BJ (cell line): ENCODE data around the gene C1QTNF8. TPM values are rescaled to one million over a fixed set of nuclear protein-coding genes. Genes with fewer than 3 reads are reported as not detected.

Experiments used
- CTCF ChIA-PET: fragments of 350-600 bp; formaldehyde crosslinking; extraction: SDS; loops from one replicate; lab custom pipeline; 2021; ENCODE audit warnings: antibody characterized with exemption, inconsistent platforms; lab: Yijun Ruan, JAX
- POLR2A ChIA-PET: fragments of 300-600 bp; sonication (Branson Sonifier 250); formaldehyde crosslinking; extraction: SDS; loops from one replicate; lab custom pipeline; 2021; ENCODE audit warnings: antibody characterized with exemption; lab: Charles Lee
- DNase-seq: peaks from one replicate; pipeline ENCODE4 v3.0.0-alpha.2; 2011; ENCODE audit warnings: low read depth
- H3K27me3 ChIP-seq: 2 replicates; pipeline ENCODE4 v1.6.0; 2011; ENCODE audit warnings: low read length; ENCODE audit not compliant: control insufficient read depth, insufficient read depth
- H3K36me3 ChIP-seq: 2 replicates; pipeline ENCODE4 v1.5.1; 2011; ENCODE audit warnings: low read length; ENCODE audit not compliant: control insufficient read depth, insufficient read depth
- H3K4me3 ChIP-seq: 2 replicates; pipeline ENCODE4 v1.5.1; 2011; ENCODE audit warnings: low read depth, mild to moderate bottlenecking, control low read depth, low read length
- CTCF ChIP-seq: IDR thresholded peaks from 2 replicates; pipeline ENCODE4 v1.5.1; 2011; ENCODE audit warnings: low read depth, mild to moderate bottlenecking, control low read depth, inconsistent platforms, low read length, moderate library complexity; ENCODE audit not compliant: insufficient read depth
- polyA plus RNA-seq: library from polyadenylated mRNA; depleted of rRNA; stranded (reverse); fragments of >200 nt; gene quantifications from 2 replicates; pipeline ENCODE4 v1.2.3, GENCODE V29; 2011

The C1QTNF8 gene
- polyA plus RNA-seq, 1 experiment = not detected

DNA sequence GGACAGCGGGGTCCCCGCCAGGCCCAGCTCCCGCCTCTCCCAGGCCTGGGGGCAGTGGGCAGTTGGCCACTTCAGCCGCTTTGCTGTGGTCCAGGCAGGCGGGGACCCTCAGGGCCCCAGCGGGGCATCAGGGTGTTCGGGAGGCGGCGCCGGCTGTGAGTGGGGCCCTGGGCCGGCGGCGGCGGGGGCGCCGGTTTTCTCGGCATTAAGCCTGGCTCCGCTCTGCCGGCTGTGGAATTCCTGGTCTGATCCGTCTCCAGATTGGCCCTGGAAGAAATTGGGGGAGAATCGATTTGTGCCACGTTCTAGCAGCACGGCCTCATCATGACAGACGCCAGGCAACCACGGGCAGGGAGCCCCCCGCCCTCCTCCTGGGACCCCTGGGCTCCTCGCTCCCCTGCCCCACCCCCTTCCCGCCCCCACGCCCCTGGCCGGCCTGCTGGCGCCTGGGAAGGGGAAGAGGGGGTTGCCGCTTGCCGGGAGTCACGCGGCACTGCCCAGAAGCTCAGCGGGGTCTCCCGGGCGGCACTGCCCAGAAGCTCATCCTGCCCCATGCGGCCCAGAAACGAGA lies 52.1 kb downstream of the C1QTNF8 start:
- POLR2A ChIA-PET = no interaction called here
- TF ChIP-seq CTCF = no peak
- no peaks in the 10 kb centered on the region; the same call in 1 of the 2 replicates for H3K27me3 ChIP-seq
- CTCF ChIA-PET = interaction anchor here (1.0 to 3.2 kb wide), 2 partner anchors 11 to 18 kb away, joined by 3 to 14 read pairs; no protein-coding TSS in a partner anchor
- H3K36me3 ChIP-seq = no peaks in the 10 kb centered on the region
- no peak overlapping the region for H3K4me3 ChIP-seq
- DNase-seq = no peak

DNA sequence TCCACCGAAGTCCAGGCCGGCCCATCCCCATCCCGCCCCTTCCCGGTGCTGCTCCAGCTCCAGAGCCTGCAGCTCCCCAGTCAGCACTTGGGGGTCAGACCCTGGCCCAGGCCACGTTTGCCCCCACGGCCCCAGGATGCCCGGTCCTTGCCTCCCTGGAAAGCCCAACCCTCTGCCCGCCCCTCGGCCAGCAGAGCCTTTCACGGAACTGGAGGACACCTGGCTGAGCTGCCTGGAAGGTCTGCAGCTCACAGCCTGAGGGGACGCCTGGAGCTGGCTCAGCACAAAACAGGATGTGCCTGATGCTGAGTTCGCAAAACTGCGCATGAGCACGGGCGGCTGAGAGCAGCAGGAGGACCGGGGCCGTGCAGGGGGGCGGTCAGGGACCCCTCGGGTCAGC lies 53.2 kb downstream of the C1QTNF8 start:
- POLR2A ChIA-PET = no interaction called here
- no peak for DNase-seq

DNA sequence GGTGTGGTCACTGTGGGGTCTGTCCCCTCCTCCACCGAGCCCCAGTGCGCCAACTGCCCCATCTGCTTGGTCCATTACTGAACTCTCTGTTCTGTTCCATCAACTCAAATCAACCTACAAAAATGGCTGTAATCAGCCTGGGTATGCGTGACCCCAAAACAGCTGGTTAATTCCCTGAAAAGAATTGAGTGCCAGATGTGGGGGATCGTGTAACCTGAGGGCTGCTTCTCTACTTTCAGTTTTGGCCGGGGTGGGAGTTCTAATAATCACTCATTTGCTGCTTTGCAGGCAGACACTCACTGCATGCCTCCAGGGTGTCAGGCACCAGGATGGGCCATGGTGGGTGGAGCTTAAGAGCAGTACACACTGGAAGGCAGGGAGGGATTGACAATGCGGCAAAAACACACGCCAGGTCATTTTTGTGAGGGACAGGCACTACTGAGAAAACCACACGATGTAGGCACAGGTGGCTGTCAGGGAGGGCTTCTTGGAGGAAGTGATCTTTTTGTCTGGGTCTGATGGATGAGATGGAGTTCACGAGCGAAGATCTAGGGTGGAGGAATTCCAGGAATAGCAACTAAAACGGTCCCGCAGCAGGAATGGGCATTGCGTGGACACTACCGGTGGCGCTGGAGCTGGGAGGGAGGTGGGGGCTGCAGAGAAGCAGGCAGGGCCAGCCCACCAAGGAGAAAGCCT lies 53.8 kb downstream of the C1QTNF8 start:
- H3K4me3 ChIP-seq = no peak overlapping the region
- no peaks in the 10 kb centered on the region; the same call in 1 of the 2 replicates for H3K27me3 ChIP-seq
- DNase-seq = no peak
- ChIA-PET CTCF (interaction anchor here (0.9 to 1.5 kb wide), 3 partner anchors 13 to 330 kb away, joined by 3 to 4 read pairs (median 3); no protein-coding TSS in a partner anchor), POLR2A (no interaction called here)
- TF ChIP-seq CTCF = no peak
- H3K36me3 ChIP-seq = no peaks in the 10 kb centered on the region

More for the DNA sequence above, 53.2 kb downstream of the C1QTNF8 start:
- Histone ChIP-seq H3K27me3 (no peaks in the 10 kb centered on the region; the same call in 1 of the 2 replicates), H3K4me3 (no peak overlapping the region), H3K36me3 (no peaks in the 10 kb centered on the region)
- CTCF ChIA-PET = interaction anchor here (1.5 kb wide), 1 partner anchor 15 kb away, joined by 4 read pairs; no protein-coding TSS in a partner anchor
- no peak for TF ChIP-seq CTCF

- no peak for DNase-seq
- Histone ChIP-seq H3K36me3 (no peaks in the 10 kb centered on the region), H3K27me3 (no peaks in the 10 kb centered on the region; the same call in 1 of the 2 replicates), H3K4me3 (no peak overlapping the region)
- no peak for TF ChIP-seq CTCF
- ChIA-PET CTCF (no interaction called here), POLR2A (no interaction called here)
Measured at GRCh38 chr16:1040346-1040745, 55.7 kb downstream of the C1QTNF8 start.

- ChIA-PET POLR2A (no interaction called here), CTCF (no interaction called here)
- H3K36me3 ChIP-seq = no peaks in the 10 kb centered on the region
- no peak for DNase-seq
- no peak for TF ChIP-seq CTCF
- no peak overlapping the region for H3K4me3 ChIP-seq
- no peaks in the 10 kb centered on the region; the same call in 1 of the 2 replicates for H3K27me3 ChIP-seq
Measured at GRCh38 chr16:1039762-1040161, 56.3 kb downstream of the C1QTNF8 start.
